Measurements from ENCODE around the gene LSM4. TPM values are rescaled to one million over a fixed set of nuclear protein-coding genes. Genes with fewer than 3 reads are reported as not detected.

Gene LSM4
- total and polyA plus RNA-seq, 2 of the 13 experiments (the other 11 are each of a cell fraction or from before 2014, with no cell fraction given) = 65.8 to 166 TPM

GRCh38 chr19:18279516-18280246 is 43.2 kb downstream of the LSM4 start (continued):
- TF ChIP-seq ZNF549 (CRISPR knock-in tag; IDR thresholded peaks at IDR 0.05) = no peak
- TF ChIP-seq PAF1 (CRISPR knock-in tag; IDR thresholded peaks at IDR 0.05) = no peak; the same call in 1 of the 2 replicates
- peak; percentile 43; the same call in 1 of the 2 replicates for TF ChIP-seq GMEB1 (CRISPR knock-in tag; IDR thresholded peaks at IDR 0.05; ENCODE audit: borderline replicate concordance)
- peak; percentile 54; the same call in 1 of the 2 replicates for TF ChIP-seq ZNF784 (CRISPR knock-in tag; IDR thresholded peaks at IDR 0.05; ENCODE audit: borderline replicate concordance)
- TF ChIP-seq ZSCAN22 (CRISPR knock-in tag; IDR thresholded peaks at IDR 0.05) = no peak
- peak; percentile 19; the same call in 1 of the 2 replicates for TF ChIP-seq FOXJ3 (CRISPR knock-in tag; IDR thresholded peaks at IDR 0.05; ENCODE audit: borderline replicate concordance)
- no peak for TF ChIP-seq CHCHD3 (CRISPR knock-in tag; IDR thresholded peaks at IDR 0.05)
- 0 out of 2 replicates have a peak, but pooled peaks have one; percentile 51 for TF ChIP-seq CREM (IDR thresholded peaks at IDR 0.05)
- no peak for TF ChIP-seq CREM (CRISPR knock-in tag; IDR thresholded peaks at IDR 0.05)
- TF ChIP-seq NFYB (CRISPR knock-in tag; IDR thresholded peaks at IDR 0.05) = no peak
- no peak for TF ChIP-seq ZNF513 (CRISPR knock-in tag; conservative IDR thresholded peaks at IDR 0.05)
- peak; percentile 67; the same call in 1 of the 2 replicates for TF ChIP-seq ZNF317 (CRISPR knock-in tag; IDR thresholded peaks at IDR 0.05)
- TF ChIP-seq ZBTB20 (CRISPR knock-in tag; IDR thresholded peaks at IDR 0.05; ENCODE audit: borderline replicate concordance, low read depth) = no peak
- TF ChIP-seq ZFP82 (CRISPR knock-in tag; IDR thresholded peaks at IDR 0.05; ENCODE audit: borderline replicate concordance) = peak; percentile 80; the same call in 1 of the 2 replicates
- no peak for TF ChIP-seq RFX1 (IDR thresholded peaks at IDR 0.05)
- no peak for TF ChIP-seq UBTF (CRISPR knock-in tag; IDR thresholded peaks at IDR 0.05)
- TF ChIP-seq GABPA (IDR thresholded peaks at IDR 0.05; ENCODE audit: low read depth, low read length) = no peak
- no peak for TF ChIP-seq GABPA (CRISPR knock-in tag; IDR thresholded peaks at IDR 0.05; ENCODE audit: low read depth)
- no peak for TF ChIP-seq DR1 (CRISPR knock-in tag; IDR thresholded peaks at IDR 0.05)
- TF ChIP-seq HNRNPH1 (optimal IDR thresholded peaks at IDR 0.05; ENCODE audit: low read depth, low read length) = no peak
- no peak for TF ChIP-seq TIGD3 (CRISPR knock-in tag; IDR thresholded peaks at IDR 0.05; ENCODE audit: borderline replicate concordance)
- peak; percentile 91 for TF ChIP-seq KDM2A (CRISPR knock-in tag; IDR thresholded peaks at IDR 0.05; ENCODE audit: borderline replicate concordance, low read depth)
- no peak for TF ChIP-seq ZNF570 (CRISPR knock-in tag; IDR thresholded peaks at IDR 0.05; ENCODE audit: borderline replicate concordance)
